HEK293 (cell line): ENCODE data around the gene SH3YL1.

ENCODE experiments used
- YY2 ChIP-seq: fragments of 450-650 bp; formaldehyde crosslinking; IDR thresholded peaks from 2 replicates; pipeline ENCODE4 v1.5.1; 2016; ENCODE audit warnings: missing biosample characterization, missing genetic modification characterization
- ZNF274 ChIP-seq, 2 experiments: fragments of 200-500 bp in 1 of 2; fragments of 450-650 bp in 1 of 2; sonication (Bioruptor generic) in 1 of 2; formaldehyde crosslinking in 1 of 2; IDR thresholded peaks; 2 replicates each; pipeline versions ENCODE4 v1.5.1 to v1.6.1; 2014 to 2016; ENCODE audit warnings: borderline replicate concordance in 1 of 2, inconsistent platforms in 1 of 2, low read length in 1 of 2, missing biosample characterization in 1 of 2, missing genetic modification characterization in 1 of 2
- TF ChIP-seq, protein P1 (sequence below): fragments of 450-650 bp; formaldehyde crosslinking; IDR thresholded peaks from 2 replicates; pipeline ENCODE4 v1.5.1; 2016; ENCODE audit warnings: missing biosample characterization, missing genetic modification characterization
- TF ChIP-seq, protein P2 (sequence below): sonication (generic); formaldehyde crosslinking; IDR thresholded peaks from 2 replicates; pipeline ENCODE4 v1.8.1; 2022; ENCODE audit warnings: mild to moderate bottlenecking, moderate library complexity, missing genetic modification reagents

DNA sequence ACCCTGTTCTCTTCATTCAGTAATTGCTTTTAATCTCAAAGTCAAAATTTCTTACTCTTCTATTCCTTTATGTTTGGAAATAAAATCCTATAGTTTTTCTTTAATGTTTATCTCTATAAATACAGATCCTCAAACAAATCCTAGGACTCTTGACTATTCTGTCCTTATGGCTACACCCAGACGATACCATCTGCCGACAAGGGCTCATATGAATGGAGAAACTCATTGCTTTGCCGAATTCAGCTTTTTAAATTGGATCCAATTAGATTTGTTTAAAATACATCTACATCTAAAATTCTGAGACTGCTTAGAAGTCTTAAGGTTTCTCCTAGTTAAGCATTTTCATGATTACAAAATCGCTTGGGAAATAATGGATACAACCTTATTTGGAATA lies 15.1 kb upstream of the SH3YL1 start:
- TF ChIP-seq, protein P1, sequence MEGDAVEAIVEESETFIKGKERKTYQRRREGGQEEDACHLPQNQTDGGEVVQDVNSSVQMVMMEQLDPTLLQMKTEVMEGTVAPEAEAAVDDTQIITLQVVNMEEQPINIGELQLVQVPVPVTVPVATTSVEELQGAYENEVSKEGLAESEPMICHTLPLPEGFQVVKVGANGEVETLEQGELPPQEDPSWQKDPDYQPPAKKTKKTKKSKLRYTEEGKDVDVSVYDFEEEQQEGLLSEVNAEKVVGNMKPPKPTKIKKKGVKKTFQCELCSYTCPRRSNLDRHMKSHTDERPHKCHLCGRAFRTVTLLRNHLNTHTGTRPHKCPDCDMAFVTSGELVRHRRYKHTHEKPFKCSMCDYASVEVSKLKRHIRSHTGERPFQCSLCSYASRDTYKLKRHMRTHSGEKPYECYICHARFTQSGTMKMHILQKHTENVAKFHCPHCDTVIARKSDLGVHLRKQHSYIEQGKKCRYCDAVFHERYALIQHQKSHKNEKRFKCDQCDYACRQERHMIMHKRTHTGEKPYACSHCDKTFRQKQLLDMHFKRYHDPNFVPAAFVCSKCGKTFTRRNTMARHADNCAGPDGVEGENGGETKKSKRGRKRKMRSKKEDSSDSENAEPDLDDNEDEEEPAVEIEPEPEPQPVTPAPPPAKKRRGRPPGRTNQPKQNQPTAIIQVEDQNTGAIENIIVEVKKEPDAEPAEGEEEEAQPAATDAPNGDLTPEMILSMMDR (tag by site-specific recombination) = no peak
- no peak for TF ChIP-seq ZNF274 (IDR thresholded peaks at IDR 0.05; ENCODE audit: low read length)
- TF ChIP-seq ZNF274 (tag by site-specific recombination; IDR thresholded peaks at IDR 0.05; ENCODE audit: borderline replicate concordance) = no peak
- no peak for TF ChIP-seq YY2
- TF ChIP-seq, protein P2, sequence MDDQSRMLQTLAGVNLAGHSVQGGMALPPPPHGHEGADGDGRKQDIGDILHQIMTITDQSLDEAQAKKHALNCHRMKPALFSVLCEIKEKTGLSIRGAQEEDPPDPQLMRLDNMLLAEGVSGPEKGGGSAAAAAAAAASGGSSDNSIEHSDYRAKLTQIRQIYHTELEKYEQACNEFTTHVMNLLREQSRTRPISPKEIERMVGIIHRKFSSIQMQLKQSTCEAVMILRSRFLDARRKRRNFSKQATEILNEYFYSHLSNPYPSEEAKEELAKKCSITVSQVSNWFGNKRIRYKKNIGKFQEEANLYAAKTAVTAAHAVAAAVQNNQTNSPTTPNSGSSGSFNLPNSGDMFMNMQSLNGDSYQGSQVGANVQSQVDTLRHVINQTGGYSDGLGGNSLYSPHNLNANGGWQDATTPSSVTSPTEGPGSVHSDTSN (CRISPR knock-in tag) = no peak
